GM12878 (cell line): ENCODE measurements around the gene PAX2. TPM values are rescaled to one million over a fixed set of nuclear protein-coding genes. Genes with fewer than 3 reads are reported as not detected.

Source experiments
- ATAC-seq: fragments of 200-7000 bp; cut with Tn5 transposase; 3 replicates; pipeline ENCODE4 v1.9.1; 2020; ENCODE audit warnings: mild to moderate bottlenecking, moderate library complexity
- BruUV-seq: library from RNA; stranded (reverse); fragments of 400-500 nt; replicated peaks from 2 replicates; lab custom pipeline; 2021; lab: Mats Ljungman, UMichigan
- CTCF ChIA-PET: fragments of 300-600 bp; sonication (Branson Sonifier 250); formaldehyde crosslinking; extraction: SDS; loops from one replicate; lab custom pipeline; 2021; ENCODE audit warnings: inconsistent platforms; lab: Yijun Ruan, JAX
- POLR2A ChIA-PET: fragments of 350-600 bp; formaldehyde crosslinking; extraction: SDS; loops from one replicate; lab custom pipeline; 2021; ENCODE audit warnings: inconsistent platforms; lab: Charles Lee
- RAD21 ChIA-PET: fragments of 300-600 bp; sonication (Branson Sonifier 250); formaldehyde crosslinking; loops from one replicate; lab custom pipeline; 2023; ENCODE audit warnings: antibody characterized with exemption; ENCODE audit not compliant: unreplicated experiment; lab: Charles Lee
- SMC1A ChIA-PET: fragments of 300-600 bp; sonication (Branson Sonifier 250); formaldehyde crosslinking; loops from one replicate; lab custom pipeline; 2023; ENCODE audit not compliant: unreplicated experiment, uncharacterized antibody; lab: Charles Lee
- DNase-seq: peaks from one replicate; pipeline ENCODE4 v3.0.0-alpha.2; 2011; ENCODE audit warnings: low read depth, low spot score
- FAIRE-seq: peaks from 3 replicates; lab custom pipeline; 2011; peaks lifted over from hg19 to GRCh38; lab: Jason Lieb, UNC
- H2AFZ ChIP-seq: 2 replicates; pipeline ENCODE4 v1.6.0; 2011; ENCODE audit warnings: low read depth, low read length, control low read depth; ENCODE audit not compliant: control insufficient read depth
- H3K27ac ChIP-seq: 2 replicates; pipeline ENCODE4 v1.5.1; 2011; ENCODE audit warnings: control low read depth; ENCODE audit not compliant: control insufficient read depth, insufficient read depth
- H3K27me3 ChIP-seq, 2 experiments: replicated peaks in 1 of 2; 2 replicates each; pipeline versions ENCODE4 v1.6.0 to v1.6.1; 2011; ENCODE audit warnings: low read length in 1 of 2; ENCODE audit not compliant: control insufficient read depth in 2 of 2, insufficient read depth in 2 of 2
- H3K36me3 ChIP-seq, 2 experiments: 2 replicates each; pipeline ENCODE4 v1.5.1; 2011; ENCODE audit warnings: low read length in 1 of 2; ENCODE audit not compliant: control insufficient read depth in 2 of 2, insufficient read depth in 2 of 2
- H3K4me1 ChIP-seq: 2 replicates; pipeline ENCODE4 v1.6.1; 2011; ENCODE audit warnings: mild to moderate bottlenecking, low read length, moderate library complexity, mixed read lengths; ENCODE audit not compliant: control insufficient read depth, insufficient read depth
- H3K4me2 ChIP-seq: 2 replicates; pipeline ENCODE4 v1.6.0; 2011; ENCODE audit warnings: control low read depth; ENCODE audit not compliant: control insufficient read depth, insufficient read depth
- H3K4me3 ChIP-seq: fragments of 200-600 bp; sonication (generic); 2 replicates; pipeline ENCODE4 v1.5.1; 2016
- H3K79me2 ChIP-seq: 2 replicates; pipeline ENCODE4 v1.6.0; 2011; ENCODE audit warnings: low read length; ENCODE audit not compliant: control insufficient read depth, insufficient read depth
- H3K9ac ChIP-seq: 2 replicates; pipeline ENCODE4 v1.8.0; 2011; ENCODE audit warnings: low read length, control low read depth, mixed read lengths; ENCODE audit not compliant: control insufficient read depth, insufficient read depth
- H3K9me3 ChIP-seq: replicated peaks from 3 replicates; pipeline ENCODE4 v1.5.1; 2011; ENCODE audit warnings: mild to moderate bottlenecking, low read length; ENCODE audit not compliant: control insufficient read depth, insufficient read depth
- H4K20me1 ChIP-seq: 2 replicates; pipeline ENCODE4 v1.6.0; 2011; ENCODE audit not compliant: control insufficient read depth, insufficient read depth
- ASH2L ChIP-seq: fragments of 300-600, 200-600 bp; sonication (generic); IDR thresholded peaks from 2 replicates; pipeline ENCODE4 v1.6.1; 2017; ENCODE audit warnings: low read depth, mild to moderate bottlenecking, borderline replicate concordance
- CHD1 ChIP-seq: IDR thresholded peaks from 2 replicates; pipeline ENCODE4 v1.6.1; 2012; ENCODE audit warnings: low read depth, low read length, improper control_type of control experiment
- EZH2 ChIP-seq: IDR thresholded peaks from 2 replicates; pipeline ENCODE4 v1.6.1; 2012; ENCODE audit warnings: low read depth, mild to moderate bottlenecking, control low read depth, inconsistent platforms, low read length, borderline replicate concordance; ENCODE audit not compliant: control insufficient read depth
- KAT2A ChIP-seq: conservative IDR thresholded peaks from 2 replicates; pipeline ENCODE4 v1.6.1; 2011; ENCODE audit warnings: low read depth, low read length; ENCODE audit not compliant: control insufficient read depth
- MXI1 ChIP-seq: fragments of 150-350 bp; IDR thresholded peaks from 2 replicates; pipeline ENCODE4 v1.6.1; 2011; ENCODE audit warnings: low read depth, mild to moderate bottlenecking, inconsistent platforms, low read length, improper control_type of control experiment
- RAD21 ChIP-seq: IDR thresholded peaks from 2 replicates; pipeline ENCODE4 v1.6.1; 2011; ENCODE audit warnings: mild to moderate bottlenecking, low read depth, low read length, moderate library complexity; ENCODE audit not compliant: insufficient read depth
- RBBP5 ChIP-seq: fragments of 200-600 bp; sonication (generic); conservative IDR thresholded peaks from 2 replicates; pipeline ENCODE4 v1.6.1; 2016
- RFX5 ChIP-seq: IDR thresholded peaks from 2 replicates; pipeline ENCODE4 v1.6.1; 2011; ENCODE audit warnings: low read depth, low read length, improper control_type of control experiment
- SREBF1 ChIP-seq: IDR thresholded peaks from 2 replicates; pipeline ENCODE4 v1.6.1; 2012; ENCODE audit warnings: mild to moderate bottlenecking, low read length
- TARDBP ChIP-seq: IDR thresholded peaks from 2 replicates; pipeline ENCODE4 v1.6.1; 2016; ENCODE audit warnings: borderline replicate concordance
- WGBS: methylation state at CpG from one replicate; pipeline ENCODE4 v1.1.6; 2016; ENCODE audit warnings: low lambda C conversion rate; ENCODE audit not compliant: insufficient replicate concordance, insufficient coverage; ENCODE audit errors: missing lambda C conversion rate; 5-methylcytosine and 5-hydroxymethylcytosine counted together
- in situ Hi-C: fragments of 300-500 bp; cut with MboI; formaldehyde crosslinking; loops from 9 replicates; pipeline ENCODE4 v1.14.3; 2018; ENCODE audit warnings: mixed read lengths
- intact Hi-C: fragments of 100-400 bp; cut with micrococcal nuclease; formaldehyde crosslinking; loops from one replicate; pipeline ENCODE4 v1.14.2; 2022; ENCODE audit not compliant: unreplicated experiment
- polyA plus RNA-seq, 11 experiments: library from polyadenylated mRNA; depleted of rRNA in 4 of 11; unstranded in 6 of 11; stranded (reverse) in 5 of 11; fragments of >200 nt; fragmentation: Nextera tagmentation in 4 of 11; fragmentation: Illumina TruSeq in 1 of 11; extraction: Ambion mirVana in 4 of 11; extraction: Trizol in 1 of 11; gene quantifications; 1 replicate in 1 of 11; 2 replicates in 10 of 11; pipeline versions ENCODE4 v1.2.1 to v1.2.3, GENCODE V29; 2011 to 2016; ENCODE audit warnings: inconsistent platforms in 2 of 11, missing spikeins in 2 of 11, low read depth in 1 of 11
- total RNA-seq, 4 experiments: library from RNA; depleted of rRNA in 3 of 4; stranded (reverse); fragments of >200 nt in 3 of 4; fragmentation: Illumina TruSeq in 1 of 4; extraction: Trizol in 1 of 4; gene quantifications; 2 replicates each; pipeline versions ENCODE4 v1.2.1 to v1.2.3, GENCODE V29; 2013 to 2021
- TF ChIP-seq, protein P1 (sequence below), 3 experiments: IDR thresholded peaks in 2 of 3; conservative IDR thresholded peaks in 1 of 3; 2 replicates each; pipeline ENCODE4 v1.5.1; 2011; ENCODE audit warnings: low read depth in 3 of 3, low read length in 3 of 3, mild to moderate bottlenecking in 3 of 3, control low read depth in 2 of 3, moderate library complexity in 2 of 3, inconsistent platforms in 1 of 3, mixed read lengths in 1 of 3; ENCODE audit not compliant: control insufficient read depth in 2 of 3, insufficient read depth in 1 of 3; ENCODE audit errors: extremely low read depth in 1 of 3
- TF ChIP-seq, protein P2 (sequence below): fragments of 450-650 bp; IDR thresholded peaks from 2 replicates; pipeline ENCODE4 v1.6.1; 2017; ENCODE audit warnings: antibody characterized with exemption, mild to moderate bottlenecking, moderate library complexity
- TF ChIP-seq, protein P3 (sequence below): IDR thresholded peaks from 2 replicates; pipeline ENCODE4 v1.6.1; 2012; ENCODE audit warnings: low read depth, low read length, improper control_type of control experiment
- TF ChIP-seq, protein P4 (sequence below): IDR thresholded peaks from 2 replicates; pipeline ENCODE4 v1.6.1; 2012; ENCODE audit warnings: low read length, inconsistent platforms
- TF ChIP-seq, protein P5 (sequence below): fragments of 450-650 bp; IDR thresholded peaks from 2 replicates; pipeline ENCODE4 v1.6.1; 2016; ENCODE audit warnings: mild to moderate bottlenecking

Gene PAX2
- total and polyA plus RNA-seq, 10 of the 15 experiments (the other 5 are each of a cell fraction or from before 2014, with no cell fraction given): not detected

DNA sequence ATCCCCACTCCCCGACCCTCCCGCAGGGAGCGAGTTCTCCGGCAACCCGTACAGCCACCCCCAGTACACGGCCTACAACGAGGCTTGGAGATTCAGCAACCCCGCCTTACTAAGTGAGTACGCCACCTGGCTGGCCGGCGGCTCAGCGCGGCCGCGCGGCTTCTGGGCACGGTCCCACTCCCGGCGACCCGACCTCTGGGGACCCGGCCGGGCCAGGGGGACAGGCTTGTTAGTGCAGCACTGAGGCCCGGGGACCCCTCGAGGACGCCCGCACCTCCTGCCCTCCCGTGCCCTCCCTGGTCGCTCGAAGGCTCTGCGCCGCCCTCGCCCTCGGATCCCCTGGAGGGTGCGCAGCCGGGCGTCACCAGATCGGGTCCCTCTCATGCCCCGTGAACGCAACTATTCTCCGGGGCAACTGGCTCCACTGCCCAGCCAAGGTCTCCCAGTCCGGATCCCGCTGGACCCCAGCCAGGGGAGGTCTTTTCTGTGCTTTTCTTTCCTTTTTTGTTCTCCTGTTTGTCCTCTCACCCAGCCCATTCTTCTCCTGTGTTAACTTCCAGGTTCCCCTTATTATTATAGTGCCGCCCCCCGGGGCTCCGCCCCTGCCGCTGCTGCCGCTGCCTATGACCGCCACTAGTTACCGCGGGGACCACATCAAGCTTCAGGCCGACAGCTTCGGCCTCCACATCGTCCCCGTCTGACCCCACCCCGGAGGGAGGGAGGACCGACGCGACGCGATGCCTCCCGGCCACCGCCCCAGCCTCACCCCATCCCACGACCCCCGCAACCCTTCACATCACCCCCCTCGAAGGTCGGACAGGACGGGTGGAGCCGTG lies 81.8 kb downstream of the PAX2 start:
- H3K79me2 ChIP-seq: no peaks in the 10 kb centered on the region
- no peaks in the 10 kb centered on the region for H3K36me3 ChIP-seq
- ChIA-PET RAD21 (no interaction called here), POLR2A (no interaction called here), SMC1A (no interaction called here), CTCF (no interaction called here)
- FAIRE-seq (no peak), ATAC-seq (peak; percentile 67), DNase-seq (no peak)
- H3K4me1 ChIP-seq: peaks cover 8% of the 10 kb centered on the region
- peak overlapping the region; percentile 75 for H3K4me2 ChIP-seq
- H3K9ac ChIP-seq: no peak overlapping the region
- no peak overlapping the region for H3K27ac ChIP-seq
- WGBS: 2% methylated on average over 43 of the region's 68 CpGs
- H3K27me3 ChIP-seq: peaks cover 13 to 36% of the 10 kb centered on the region in 2 experiments
- peak overlapping the region; percentile 16; the same call in 1 of the 2 replicates for H3K4me3 ChIP-seq
- no peaks in the 10 kb centered on the region; the same call in 1 of the 2 replicates for H4K20me1 ChIP-seq
- no TSS peak for BruUV-seq
- H2AFZ ChIP-seq: no peak overlapping the region
- TF ChIP-seq ASH2L: no peak
- TF ChIP-seq, protein P1, sequence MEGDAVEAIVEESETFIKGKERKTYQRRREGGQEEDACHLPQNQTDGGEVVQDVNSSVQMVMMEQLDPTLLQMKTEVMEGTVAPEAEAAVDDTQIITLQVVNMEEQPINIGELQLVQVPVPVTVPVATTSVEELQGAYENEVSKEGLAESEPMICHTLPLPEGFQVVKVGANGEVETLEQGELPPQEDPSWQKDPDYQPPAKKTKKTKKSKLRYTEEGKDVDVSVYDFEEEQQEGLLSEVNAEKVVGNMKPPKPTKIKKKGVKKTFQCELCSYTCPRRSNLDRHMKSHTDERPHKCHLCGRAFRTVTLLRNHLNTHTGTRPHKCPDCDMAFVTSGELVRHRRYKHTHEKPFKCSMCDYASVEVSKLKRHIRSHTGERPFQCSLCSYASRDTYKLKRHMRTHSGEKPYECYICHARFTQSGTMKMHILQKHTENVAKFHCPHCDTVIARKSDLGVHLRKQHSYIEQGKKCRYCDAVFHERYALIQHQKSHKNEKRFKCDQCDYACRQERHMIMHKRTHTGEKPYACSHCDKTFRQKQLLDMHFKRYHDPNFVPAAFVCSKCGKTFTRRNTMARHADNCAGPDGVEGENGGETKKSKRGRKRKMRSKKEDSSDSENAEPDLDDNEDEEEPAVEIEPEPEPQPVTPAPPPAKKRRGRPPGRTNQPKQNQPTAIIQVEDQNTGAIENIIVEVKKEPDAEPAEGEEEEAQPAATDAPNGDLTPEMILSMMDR (IDR thresholded peaks at IDR 0.05 in 2 of 3, conservative IDR thresholded peaks at IDR 0.05 in 1 of 3; ENCODE audit: control insufficient read depth in 2 of 3, extremely low read depth in 1 of 3, insufficient read depth in 1 of 3, low read depth in 3 of 3, low read length in 3 of 3): peak; percentile 6 to 25 (median 14); a peak in 4 of 6 replicates
- TF ChIP-seq RBBP5: no peak
- TF ChIP-seq, protein P2, sequence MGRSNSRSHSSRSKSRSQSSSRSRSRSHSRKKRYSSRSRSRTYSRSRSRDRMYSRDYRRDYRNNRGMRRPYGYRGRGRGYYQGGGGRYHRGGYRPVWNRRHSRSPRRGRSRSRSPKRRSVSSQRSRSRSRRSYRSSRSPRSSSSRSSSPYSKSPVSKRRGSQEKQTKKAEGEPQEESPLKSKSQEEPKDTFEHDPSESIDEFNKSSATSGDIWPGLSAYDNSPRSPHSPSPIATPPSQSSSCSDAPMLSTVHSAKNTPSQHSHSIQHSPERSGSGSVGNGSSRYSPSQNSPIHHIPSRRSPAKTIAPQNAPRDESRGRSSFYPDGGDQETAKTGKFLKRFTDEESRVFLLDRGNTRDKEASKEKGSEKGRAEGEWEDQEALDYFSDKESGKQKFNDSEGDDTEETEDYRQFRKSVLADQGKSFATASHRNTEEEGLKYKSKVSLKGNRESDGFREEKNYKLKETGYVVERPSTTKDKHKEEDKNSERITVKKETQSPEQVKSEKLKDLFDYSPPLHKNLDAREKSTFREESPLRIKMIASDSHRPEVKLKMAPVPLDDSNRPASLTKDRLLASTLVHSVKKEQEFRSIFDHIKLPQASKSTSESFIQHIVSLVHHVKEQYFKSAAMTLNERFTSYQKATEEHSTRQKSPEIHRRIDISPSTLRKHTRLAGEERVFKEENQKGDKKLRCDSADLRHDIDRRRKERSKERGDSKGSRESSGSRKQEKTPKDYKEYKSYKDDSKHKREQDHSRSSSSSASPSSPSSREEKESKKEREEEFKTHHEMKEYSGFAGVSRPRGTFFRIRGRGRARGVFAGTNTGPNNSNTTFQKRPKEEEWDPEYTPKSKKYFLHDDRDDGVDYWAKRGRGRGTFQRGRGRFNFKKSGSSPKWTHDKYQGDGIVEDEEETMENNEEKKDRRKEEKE: no peak
- TF ChIP-seq RAD21: no peak
- no peak for TF ChIP-seq MXI1
- TF ChIP-seq, protein P3, sequence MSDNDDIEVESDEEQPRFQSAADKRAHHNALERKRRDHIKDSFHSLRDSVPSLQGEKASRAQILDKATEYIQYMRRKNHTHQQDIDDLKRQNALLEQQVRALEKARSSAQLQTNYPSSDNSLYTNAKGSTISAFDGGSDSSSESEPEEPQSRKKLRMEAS: no peak
- TF ChIP-seq, protein P4, sequence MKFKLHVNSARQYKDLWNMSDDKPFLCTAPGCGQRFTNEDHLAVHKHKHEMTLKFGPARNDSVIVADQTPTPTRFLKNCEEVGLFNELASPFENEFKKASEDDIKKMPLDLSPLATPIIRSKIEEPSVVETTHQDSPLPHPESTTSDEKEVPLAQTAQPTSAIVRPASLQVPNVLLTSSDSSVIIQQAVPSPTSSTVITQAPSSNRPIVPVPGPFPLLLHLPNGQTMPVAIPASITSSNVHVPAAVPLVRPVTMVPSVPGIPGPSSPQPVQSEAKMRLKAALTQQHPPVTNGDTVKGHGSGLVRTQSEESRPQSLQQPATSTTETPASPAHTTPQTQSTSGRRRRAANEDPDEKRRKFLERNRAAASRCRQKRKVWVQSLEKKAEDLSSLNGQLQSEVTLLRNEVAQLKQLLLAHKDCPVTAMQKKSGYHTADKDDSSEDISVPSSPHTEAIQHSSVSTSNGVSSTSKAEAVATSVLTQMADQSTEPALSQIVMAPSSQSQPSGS: no peak
- TF ChIP-seq, protein P5, sequence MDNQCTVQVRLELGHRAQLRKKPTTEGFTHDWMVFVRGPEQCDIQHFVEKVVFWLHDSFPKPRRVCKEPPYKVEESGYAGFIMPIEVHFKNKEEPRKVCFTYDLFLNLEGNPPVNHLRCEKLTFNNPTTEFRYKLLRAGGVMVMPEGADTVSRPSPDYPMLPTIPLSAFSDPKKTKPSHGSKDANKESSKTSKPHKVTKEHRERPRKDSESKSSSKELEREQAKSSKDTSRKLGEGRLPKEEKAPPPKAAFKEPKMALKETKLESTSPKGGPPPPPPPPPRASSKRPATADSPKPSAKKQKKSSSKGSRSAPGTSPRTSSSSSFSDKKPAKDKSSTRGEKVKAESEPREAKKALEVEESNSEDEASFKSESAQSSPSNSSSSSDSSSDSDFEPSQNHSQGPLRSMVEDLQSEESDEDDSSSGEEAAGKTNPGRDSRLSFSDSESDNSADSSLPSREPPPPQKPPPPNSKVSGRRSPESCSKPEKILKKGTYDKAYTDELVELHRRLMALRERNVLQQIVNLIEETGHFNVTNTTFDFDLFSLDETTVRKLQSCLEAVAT: no peak
- no peak for TF ChIP-seq KAT2A
- peak; percentile 91; the same call in 1 of the 2 replicates for TF ChIP-seq EZH2
- TF ChIP-seq SREBF1: no peak
- TF ChIP-seq TARDBP: no peak
- no peak for TF ChIP-seq CHD1
- no peak for TF ChIP-seq RFX5
- TF ChIP-seq, all 136 proteins: peak for 2
- intact Hi-C loops (no loop called here), in situ Hi-C loops (no loop called here)
- no peaks in the 10 kb centered on the region for H3K9me3 ChIP-seq
